ENCODE results near the gene POU2F1. TPM values are rescaled to one million over a fixed set of nuclear protein-coding genes. Genes with fewer than 3 reads are reported as not detected.

Gene POU2F1
- total RNA-seq, 2 experiments from 2014 or later, result 18.7 to 52.3 TPM

DNA sequence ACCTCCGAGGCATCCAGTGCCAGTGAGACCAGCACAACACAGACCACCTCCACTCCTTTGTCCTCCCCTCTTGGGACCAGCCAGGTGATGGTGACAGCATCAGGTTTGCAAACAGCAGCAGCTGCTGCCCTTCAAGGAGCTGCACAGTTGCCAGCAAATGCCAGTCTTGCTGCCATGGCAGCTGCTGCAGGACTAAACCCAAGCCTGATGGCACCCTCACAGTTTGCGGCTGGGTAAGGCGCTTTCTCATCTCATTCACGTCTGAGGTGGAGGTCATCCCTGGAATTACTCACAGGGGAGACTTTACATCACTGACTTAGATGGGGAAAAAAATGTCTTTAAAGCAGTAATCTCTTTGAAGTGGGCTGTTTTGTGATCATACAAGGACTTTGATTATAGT is 191.4 kb downstream of the POU2F1 start:
- BruUV-seq (replicated peaks), result no TSS peak
- H3K36me3 ChIP-seq (ENCODE audit: insufficient read depth, low read length), result peaks cover 79% of the 10 kb centered on the region
- no peaks in the 10 kb centered on the region for H4K20me1 ChIP-seq (ENCODE audit: insufficient read depth, low read length)
- ChIA-PET CTCF (ENCODE audit: unreplicated experiment) (no interaction called here), POLR2A (interaction anchor here (0.8 kb wide), 1 partner anchor 141 kb away, joined by 3 read pairs; no protein-coding TSS in a partner anchor)
- H2AFZ ChIP-seq (ENCODE audit: low read length), result no peak overlapping the region
- peaks cover 4% of the 10 kb centered on the region for H3K4me1 ChIP-seq (ENCODE audit: insufficient read depth, low read length, poor library complexity, severe bottlenecking)
- H3K9me3 ChIP-seq (ENCODE audit: low read length), result no peaks in the 10 kb centered on the region
- H3K4me3 ChIP-seq (ENCODE audit: low read depth, low read length, poor library complexity, severe bottlenecking), result no peak overlapping the region
- H3K4me2 ChIP-seq (ENCODE audit: low read length), result no peak overlapping the region
- TF ChIP-seq, protein P1, sequence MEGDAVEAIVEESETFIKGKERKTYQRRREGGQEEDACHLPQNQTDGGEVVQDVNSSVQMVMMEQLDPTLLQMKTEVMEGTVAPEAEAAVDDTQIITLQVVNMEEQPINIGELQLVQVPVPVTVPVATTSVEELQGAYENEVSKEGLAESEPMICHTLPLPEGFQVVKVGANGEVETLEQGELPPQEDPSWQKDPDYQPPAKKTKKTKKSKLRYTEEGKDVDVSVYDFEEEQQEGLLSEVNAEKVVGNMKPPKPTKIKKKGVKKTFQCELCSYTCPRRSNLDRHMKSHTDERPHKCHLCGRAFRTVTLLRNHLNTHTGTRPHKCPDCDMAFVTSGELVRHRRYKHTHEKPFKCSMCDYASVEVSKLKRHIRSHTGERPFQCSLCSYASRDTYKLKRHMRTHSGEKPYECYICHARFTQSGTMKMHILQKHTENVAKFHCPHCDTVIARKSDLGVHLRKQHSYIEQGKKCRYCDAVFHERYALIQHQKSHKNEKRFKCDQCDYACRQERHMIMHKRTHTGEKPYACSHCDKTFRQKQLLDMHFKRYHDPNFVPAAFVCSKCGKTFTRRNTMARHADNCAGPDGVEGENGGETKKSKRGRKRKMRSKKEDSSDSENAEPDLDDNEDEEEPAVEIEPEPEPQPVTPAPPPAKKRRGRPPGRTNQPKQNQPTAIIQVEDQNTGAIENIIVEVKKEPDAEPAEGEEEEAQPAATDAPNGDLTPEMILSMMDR (conservative IDR thresholded peaks at IDR 0.05; ENCODE audit: low read length), result no peak
- TF ChIP-seq EZH2phosphoT487 (IDR thresholded peaks at IDR 0.05; ENCODE audit: borderline replicate concordance, low read depth, low read length), result no peak
- no peak for DNase-seq (ENCODE audit: low spot score)
- intact Hi-C loops (cut with micrococcal nuclease; ENCODE audit: unreplicated experiment), result no loop called here
- no peaks in the 10 kb centered on the region for H3K9me2 ChIP-seq (ENCODE audit: insufficient read depth, low read length)
- no peaks in the 10 kb centered on the region for H3K79me2 ChIP-seq (ENCODE audit: insufficient read depth, low read depth, low read length)
- H3K27ac ChIP-seq (ENCODE audit: low read depth, low read length, poor library complexity, severe bottlenecking), result no peak overlapping the region

DNA sequence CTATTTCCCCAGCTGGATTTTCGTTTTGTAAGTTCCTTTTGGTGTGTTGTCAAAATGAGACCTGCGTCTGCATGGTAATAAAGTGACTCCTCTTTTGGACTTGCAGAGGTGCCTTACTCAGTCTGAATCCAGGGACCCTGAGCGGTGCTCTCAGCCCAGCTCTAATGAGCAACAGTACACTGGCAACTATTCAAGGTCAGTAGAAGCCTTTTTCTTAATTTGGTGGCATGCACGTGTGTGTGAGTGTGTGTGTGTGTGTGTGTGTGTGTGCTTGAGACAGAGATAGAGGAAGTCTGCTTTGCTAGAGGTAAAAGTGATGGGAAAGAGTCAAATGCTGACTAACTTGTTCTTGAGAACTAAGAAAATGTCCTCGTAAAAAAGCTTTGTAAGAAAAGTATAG is 192.2 kb downstream of the POU2F1 start:
- POLR2A ChIA-PET, result no interaction called here
- DNase-seq (ENCODE audit: low spot score), result peak; percentile 26
- H3K79me2 ChIP-seq (ENCODE audit: insufficient read depth, low read depth, low read length), result no peaks in the 10 kb centered on the region
- no peak overlapping the region for H3K4me3 ChIP-seq (ENCODE audit: low read depth, low read length, poor library complexity, severe bottlenecking)
- H3K4me1 ChIP-seq (ENCODE audit: insufficient read depth, low read length, poor library complexity, severe bottlenecking), result peaks cover 6% of the 10 kb centered on the region
- H3K9me2 ChIP-seq (ENCODE audit: insufficient read depth, low read length), result no peaks in the 10 kb centered on the region
- H2AFZ ChIP-seq (ENCODE audit: low read length), result no peak overlapping the region
- BruUV-seq (replicated peaks), result no TSS peak
- H3K4me2 ChIP-seq (ENCODE audit: low read length), result no peak overlapping the region
- CTCF ChIA-PET (ENCODE audit: unreplicated experiment), result no interaction called here
- no peaks in the 10 kb centered on the region for H3K9me3 ChIP-seq (ENCODE audit: low read length)
- H3K36me3 ChIP-seq (ENCODE audit: insufficient read depth, low read length), result peaks cover 79% of the 10 kb centered on the region
- TF ChIP-seq, protein P1 (conservative IDR thresholded peaks at IDR 0.05; ENCODE audit: low read length), result no peak
- no peak for TF ChIP-seq EZH2phosphoT487 (IDR thresholded peaks at IDR 0.05; ENCODE audit: borderline replicate concordance, low read depth, low read length)
- peaks cover 2% of the 10 kb centered on the region; the same call in 1 of the 2 replicates for H4K20me1 ChIP-seq (ENCODE audit: insufficient read depth, low read length)
- intact Hi-C loops (cut with micrococcal nuclease; ENCODE audit: unreplicated experiment), result no loop called here
- no peak overlapping the region for H3K27ac ChIP-seq (ENCODE audit: low read depth, low read length, poor library complexity, severe bottlenecking)

DNA sequence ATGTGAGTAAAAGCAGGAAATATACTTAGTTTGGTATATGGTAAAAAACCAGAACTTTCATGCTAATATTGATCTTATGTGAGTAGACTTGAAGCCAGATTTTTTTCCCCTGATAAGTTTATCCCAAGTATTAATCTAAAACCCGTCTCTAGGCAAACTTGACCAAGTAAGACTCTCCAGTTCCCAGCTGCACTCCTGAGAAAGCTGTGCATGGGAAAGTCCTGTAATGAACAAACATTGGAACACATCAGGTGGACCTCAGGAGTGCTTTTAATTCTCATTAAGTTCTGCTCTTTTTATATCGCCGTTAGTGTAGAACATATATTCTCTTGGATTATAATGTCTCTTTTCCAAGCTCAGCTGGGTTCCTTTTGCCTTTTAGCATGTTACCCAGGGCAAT is 192.6 kb downstream of the POU2F1 start:
- Histone ChIP-seq H3K9me3 (ENCODE audit: low read length) (no peaks in the 10 kb centered on the region), H3K27ac (ENCODE audit: low read depth, low read length, poor library complexity, severe bottlenecking) (no peak overlapping the region), H3K79me2 (ENCODE audit: insufficient read depth, low read depth, low read length) (no peaks in the 10 kb centered on the region), H4K20me1 (ENCODE audit: insufficient read depth, low read length) (peaks cover 6% of the 10 kb centered on the region; the same call in 1 of the 2 replicates), H3K4me2 (ENCODE audit: low read length) (no peak overlapping the region), H3K36me3 (ENCODE audit: insufficient read depth, low read length) (peaks cover 79% of the 10 kb centered on the region), H3K4me1 (ENCODE audit: insufficient read depth, low read length, poor library complexity, severe bottlenecking) (peaks cover 11% of the 10 kb centered on the region), H3K9me2 (ENCODE audit: insufficient read depth, low read length) (no peaks in the 10 kb centered on the region), H3K4me3 (ENCODE audit: low read depth, low read length, poor library complexity, severe bottlenecking) (no peak overlapping the region), H2AFZ (ENCODE audit: low read length) (no peak overlapping the region)
- no TSS peak for BruUV-seq (replicated peaks)
- POLR2A ChIA-PET, result no interaction called here
- TF ChIP-seq EZH2phosphoT487 (IDR thresholded peaks at IDR 0.05; ENCODE audit: borderline replicate concordance, low read depth, low read length), result no peak
- TF ChIP-seq, protein P1 (conservative IDR thresholded peaks at IDR 0.05; ENCODE audit: low read length), result no peak
- CTCF ChIA-PET (ENCODE audit: unreplicated experiment), result no interaction called here
- intact Hi-C loops (cut with micrococcal nuclease; ENCODE audit: unreplicated experiment), result no loop called here
- DNase-seq (ENCODE audit: low spot score), result no peak
